Gastrocnemius medialis (tissue), 4 donors: ENCODE data around the gene RNF128.

Experiments
- POLR2A ChIP-seq, 2 donors: fragments of 450-650 bp; IDR thresholded peaks; one replicate each; pipeline ENCODE4 v1.6.1; 2017; ENCODE audit warnings: antibody characterized with exemption in 2 of 2, mild to moderate bottlenecking in 2 of 2, moderate library complexity in 2 of 2
- TF ChIP-seq, protein P1 (sequence below), 5 experiments: fragments of 450-650 bp in 3 of 5; fragments of 200-600 bp in 2 of 5; sonication (generic) in 2 of 5; IDR thresholded peaks in 4 of 5; conservative IDR thresholded peaks in 1 of 5; 1 replicate in 4 of 5; 2 replicates in 1 of 5; pipeline ENCODE4 v1.5.1; 2016 to 2019; ENCODE audit warnings: antibody characterized with exemption in 5 of 5, mild to moderate bottlenecking in 3 of 5, moderate library complexity in 3 of 5

DNA sequence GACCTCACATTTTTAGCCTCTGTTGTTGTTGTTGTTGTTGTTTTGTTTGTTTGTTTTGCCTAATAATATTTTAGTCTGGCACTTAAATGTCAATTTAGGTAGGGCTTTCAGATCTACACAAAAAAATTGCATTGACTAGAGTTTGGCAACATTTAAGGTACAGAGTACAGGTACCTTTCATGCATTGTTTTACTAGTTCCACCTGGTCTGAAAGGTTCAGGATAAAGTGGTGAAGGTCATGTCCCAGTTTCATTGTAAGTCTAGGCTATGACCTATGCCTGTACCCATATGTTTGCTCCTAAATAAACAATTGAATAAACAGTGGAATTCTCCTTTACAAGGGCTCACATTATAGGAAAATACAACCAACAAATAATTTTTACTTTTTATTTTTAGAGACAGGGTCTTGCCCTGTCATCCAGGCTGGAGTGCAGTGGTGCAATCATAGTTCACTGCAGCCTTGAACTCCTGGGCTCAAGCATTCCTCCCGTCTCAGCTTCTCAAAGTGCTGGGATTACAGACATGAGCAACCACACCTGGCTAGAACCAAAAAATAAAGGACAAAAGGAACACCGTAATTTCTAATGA, 13.8 kb downstream of the RNF128 start:
- TF ChIP-seq, protein P1, sequence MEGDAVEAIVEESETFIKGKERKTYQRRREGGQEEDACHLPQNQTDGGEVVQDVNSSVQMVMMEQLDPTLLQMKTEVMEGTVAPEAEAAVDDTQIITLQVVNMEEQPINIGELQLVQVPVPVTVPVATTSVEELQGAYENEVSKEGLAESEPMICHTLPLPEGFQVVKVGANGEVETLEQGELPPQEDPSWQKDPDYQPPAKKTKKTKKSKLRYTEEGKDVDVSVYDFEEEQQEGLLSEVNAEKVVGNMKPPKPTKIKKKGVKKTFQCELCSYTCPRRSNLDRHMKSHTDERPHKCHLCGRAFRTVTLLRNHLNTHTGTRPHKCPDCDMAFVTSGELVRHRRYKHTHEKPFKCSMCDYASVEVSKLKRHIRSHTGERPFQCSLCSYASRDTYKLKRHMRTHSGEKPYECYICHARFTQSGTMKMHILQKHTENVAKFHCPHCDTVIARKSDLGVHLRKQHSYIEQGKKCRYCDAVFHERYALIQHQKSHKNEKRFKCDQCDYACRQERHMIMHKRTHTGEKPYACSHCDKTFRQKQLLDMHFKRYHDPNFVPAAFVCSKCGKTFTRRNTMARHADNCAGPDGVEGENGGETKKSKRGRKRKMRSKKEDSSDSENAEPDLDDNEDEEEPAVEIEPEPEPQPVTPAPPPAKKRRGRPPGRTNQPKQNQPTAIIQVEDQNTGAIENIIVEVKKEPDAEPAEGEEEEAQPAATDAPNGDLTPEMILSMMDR (IDR thresholded peaks at IDR 0.05 in 4 of 5, conservative IDR thresholded peaks at IDR 0.05 in 1 of 5) = no peak
- no peak for TF ChIP-seq POLR2A (IDR thresholded peaks at IDR 0.05)
